Heart right ventricle (tissue), 16 donors: ENCODE data around the gene CFAP73. TPM values are rescaled to one million over a fixed set of nuclear protein-coding genes. Genes with fewer than 3 reads are reported as not detected.

Experiments used
- ATAC-seq, 8 donors: fragments of 200-7000 bp; cut with Tn5 transposase; one replicate each; pipeline ENCODE4 v1.9.1; 2020; ENCODE audit warnings: mild to moderate bottlenecking in 8 of 8, moderate library complexity in 8 of 8, moderate number of reproducible peaks in 1 of 8
- DNase-seq, 2 donors: peaks; one replicate each; pipeline ENCODE4 v3.0.0-alpha.2; 2020
- H3K27ac ChIP-seq, 10 donors: fragments of 200-600 bp; sonication (generic) in 2 of 10; one replicate each; pipeline versions ENCODE4 v1.5.0 to v1.8.0; 2020 to 2022; ENCODE audit warnings: mild to moderate bottlenecking in 3 of 10
- H3K27me3 ChIP-seq, 7 donors: fragments of 200-600 bp; one replicate each; pipeline ENCODE4 v1.8.0; 2021 to 2022; ENCODE audit warnings: mild to moderate bottlenecking in 2 of 7
- H3K36me3 ChIP-seq, 9 donors: fragments of 200-600 bp; sonication (generic) in 1 of 9; one replicate each; pipeline versions ENCODE4 v1.5.0 to v1.8.0; 2020 to 2022; ENCODE audit warnings: mild to moderate bottlenecking in 2 of 9
- H3K4me1 ChIP-seq, 9 donors: fragments of 200-600 bp; sonication (generic) in 1 of 9; one replicate each; pipeline versions ENCODE4 v1.5.0 to v1.8.0; 2020 to 2022; ENCODE audit warnings: mild to moderate bottlenecking in 4 of 9
- H3K4me3 ChIP-seq, 10 donors: fragments of 200-600 bp; sonication (generic) in 2 of 10; one replicate each; pipeline versions ENCODE4 v1.5.0 to v1.8.0; 2020 to 2022; ENCODE audit warnings: mild to moderate bottlenecking in 7 of 10, moderate library complexity in 2 of 10
- H3K9me3 ChIP-seq, 11 donors: fragments of 200-600 bp in 10 of 11; sonication (generic) in 2 of 11; one replicate each; pipeline versions ENCODE4 v1.5.0 to v1.8.0; 2013 to 2022; ENCODE audit warnings: mild to moderate bottlenecking in 2 of 11, control low read depth in 1 of 11, moderate library complexity in 1 of 11
- WGBS, 2 donors: extraction: QIAGEN DNeasy Blood & Tissue Kit; methylation state at CpG; one replicate each; pipeline ENCODE4 v1.1.7; 2013; ENCODE audit warnings: inconsistent platforms in 1 of 2; 5-methylcytosine and 5-hydroxymethylcytosine counted together
- intact Hi-C, 10 donors: fragments of 100-400 bp; cut with DNase I; formaldehyde crosslinking; loops; one replicate each; pipeline versions ENCODE4 v1.11.1 to v1.14.2; 2022
- polyA plus RNA-seq, 2 donors: library from polyadenylated mRNA; stranded (reverse); fragments of 200-250 nt; gene quantifications; one replicate each; pipeline ENCODE4 v1.2.3, GENCODE V29; 2013
- total RNA-seq, 10 donors: library from RNA; stranded (reverse); fragmentation: NEBNext Ultra II Directional in 3 of 10; extraction: Animal tissue kit (Norgen Biotek cat#: 25700) in 3 of 10; gene quantifications; one replicate each; pipeline versions ENCODE4 v1.2.1 to v1.2.4, GENCODE V29; 2021 to 2023
- TF ChIP-seq, protein P1 (sequence below), 9 donors: fragments of 200-600 bp; sonication (generic) in 2 of 9; IDR thresholded peaks; one replicate each; pipeline versions ENCODE4 v1.5.0 to v1.8.0; 2021 to 2022; ENCODE audit warnings: antibody characterized with exemption in 9 of 9, mild to moderate bottlenecking in 5 of 9, moderate library complexity in 1 of 9
- donor health status: Arrhythmogenic right ventricular cardiomyopathy.
- donor health status: ischemic (EF 13 %, LVEDD 7.1; RV severe dilation, severe dysfunction).
- donor health status: healthy with polysubstance abuse.
- donor health status: DM: no; HTN: yes; CAD: no.
- donor health status: DM: no; HTN: no; CAD: no.
- donor health status: ischemic (EF 25% LVEDD 6.9; RV normal size, moderate dysfunction).
- donor health status: ischemic (EF 25% LVEDD 5.7; RV mildly dilated, moderate dysfunction).
- donor health status: healthy.
- donor health status: DM: yes; HTN: yes; CAD: no.
- donor health status: Ischemic cardiomyopathy.
- donor health status: ischemic (EF 35%, LVEDD 5.7; RV mildly dilated, moderate dysfunction).
- donor health status: nonischemic (EF 11% LVEDD 7.7; RV severe dilation, severe dysfunction).
- donor health status: DM: yes; HTN: yes; CAD: no.
- donor health status: PGD.
- donor health status: ischemic (EF 29% LVEDD 5.4; RV normal size, mild dysfunction).
- donor health status: nonischemic (EF 23%, LVEDD 6.1; RV moderate dilation, normal function).

CFAP73 gene
- total and polyA plus RNA-seq, 12 donors, result 0.10 TPM; not detected in 11

DNA sequence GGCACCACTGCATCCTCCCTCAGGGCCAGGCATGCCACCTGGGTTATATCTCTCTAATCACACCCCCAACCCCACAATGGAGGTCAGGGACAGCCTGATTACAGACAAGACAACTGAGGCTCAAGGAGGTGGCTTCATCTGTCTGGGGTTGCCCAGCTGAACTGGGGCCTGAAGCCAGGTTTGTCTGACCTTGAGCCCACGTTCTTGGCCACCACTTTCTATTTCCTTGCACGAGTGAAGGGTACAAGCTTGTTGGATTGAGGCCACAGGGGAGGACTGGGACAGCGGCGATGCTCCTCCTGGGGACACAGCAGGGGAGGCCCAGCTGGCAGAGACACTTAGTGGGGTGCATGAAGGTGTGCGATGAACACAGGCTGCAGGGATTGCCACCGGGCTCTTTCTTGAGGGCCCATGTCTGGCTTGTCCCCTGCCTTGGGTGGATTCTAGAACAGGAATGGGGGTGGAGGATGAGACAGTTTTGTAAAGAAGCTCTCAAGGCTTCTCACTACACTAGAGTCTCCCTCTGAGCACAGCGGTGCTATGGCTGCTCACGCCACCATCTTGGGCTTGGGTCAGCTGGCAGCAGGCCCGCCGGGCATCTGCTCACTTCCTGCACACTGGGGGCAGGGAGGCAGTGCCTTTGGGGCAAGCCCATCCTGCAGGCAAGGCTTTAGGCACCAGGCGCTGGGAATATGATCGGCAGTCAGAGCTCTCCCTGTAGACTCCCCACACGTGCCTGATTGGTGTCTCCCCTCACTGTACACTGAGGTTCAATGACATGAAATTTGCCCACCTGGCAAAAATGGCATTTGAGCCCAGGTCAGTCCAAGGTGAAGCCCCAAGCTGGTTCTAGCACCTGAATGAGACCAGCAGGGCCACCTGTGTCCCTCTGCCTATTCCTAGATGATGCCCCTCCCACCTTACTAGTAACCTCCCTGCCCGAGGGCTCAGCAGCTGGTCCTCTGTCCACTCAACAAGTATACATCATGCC, 52.0 kb downstream of the CFAP73 start:
- WGBS, 2 donors, result 80 to 87% methylated on average over 14 of the region's 14 CpGs
- Histone ChIP-seq H3K27me3 (no peaks in the 10 kb centered on the region), H3K4me1 (peaks cover 0 to 48% (median 7%) of the 10 kb centered on the region in 9 donors), H3K4me3 (no peak overlapping the region), H3K27ac (no peak overlapping the region), H3K9me3 (no peaks in the 10 kb centered on the region), H3K36me3 (no peaks in the 10 kb centered on the region)
- intact Hi-C loops, result loop anchor here in 1 of 10 donors (5.0 kb wide), 1 partner anchor 226 kb away; no protein-coding TSS in a partner anchor
- ATAC-seq (no peak), DNase-seq (no peak)
- TF ChIP-seq, protein P1, sequence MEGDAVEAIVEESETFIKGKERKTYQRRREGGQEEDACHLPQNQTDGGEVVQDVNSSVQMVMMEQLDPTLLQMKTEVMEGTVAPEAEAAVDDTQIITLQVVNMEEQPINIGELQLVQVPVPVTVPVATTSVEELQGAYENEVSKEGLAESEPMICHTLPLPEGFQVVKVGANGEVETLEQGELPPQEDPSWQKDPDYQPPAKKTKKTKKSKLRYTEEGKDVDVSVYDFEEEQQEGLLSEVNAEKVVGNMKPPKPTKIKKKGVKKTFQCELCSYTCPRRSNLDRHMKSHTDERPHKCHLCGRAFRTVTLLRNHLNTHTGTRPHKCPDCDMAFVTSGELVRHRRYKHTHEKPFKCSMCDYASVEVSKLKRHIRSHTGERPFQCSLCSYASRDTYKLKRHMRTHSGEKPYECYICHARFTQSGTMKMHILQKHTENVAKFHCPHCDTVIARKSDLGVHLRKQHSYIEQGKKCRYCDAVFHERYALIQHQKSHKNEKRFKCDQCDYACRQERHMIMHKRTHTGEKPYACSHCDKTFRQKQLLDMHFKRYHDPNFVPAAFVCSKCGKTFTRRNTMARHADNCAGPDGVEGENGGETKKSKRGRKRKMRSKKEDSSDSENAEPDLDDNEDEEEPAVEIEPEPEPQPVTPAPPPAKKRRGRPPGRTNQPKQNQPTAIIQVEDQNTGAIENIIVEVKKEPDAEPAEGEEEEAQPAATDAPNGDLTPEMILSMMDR (IDR thresholded peaks at IDR 0.05), result no peak

DNA sequence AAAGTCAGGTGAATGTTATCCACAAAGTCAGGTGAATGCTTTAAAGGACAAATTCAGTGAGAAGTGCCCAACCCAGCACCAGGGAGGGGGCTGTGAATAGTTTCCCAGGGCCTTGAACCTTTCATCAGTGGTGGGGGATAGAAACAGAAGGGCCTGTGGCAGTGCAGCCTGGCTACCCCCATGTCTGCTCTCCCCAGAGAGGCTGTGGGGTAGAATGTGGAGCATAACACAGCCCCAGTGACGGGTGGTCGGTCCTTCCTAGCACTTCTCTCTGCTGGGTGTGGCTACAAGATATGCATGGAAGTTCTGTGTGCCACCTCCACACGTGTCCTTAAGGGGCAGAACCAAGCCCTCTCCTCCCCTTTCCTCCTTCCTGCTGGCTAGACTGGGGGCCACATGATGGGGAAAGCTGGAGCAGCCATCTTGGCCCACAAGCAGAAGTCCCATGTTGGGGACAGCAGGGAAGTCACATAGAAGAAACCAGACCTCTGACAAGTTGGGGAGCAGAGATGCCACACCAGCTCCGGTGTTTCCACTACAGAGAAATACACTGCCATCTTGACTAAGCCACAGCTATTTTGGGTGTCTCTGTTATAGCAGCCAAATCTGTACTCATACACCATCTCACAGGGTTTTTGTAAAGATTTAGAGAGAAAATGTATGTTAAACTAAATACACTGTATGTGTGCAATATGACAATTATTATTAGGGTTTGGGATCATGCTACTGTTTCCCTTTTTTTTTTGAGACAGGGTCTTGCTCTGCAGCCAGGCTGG, 53.0 kb downstream of the CFAP73 start:
- TF ChIP-seq, protein P1 (IDR thresholded peaks at IDR 0.05), result no peak

DNA sequence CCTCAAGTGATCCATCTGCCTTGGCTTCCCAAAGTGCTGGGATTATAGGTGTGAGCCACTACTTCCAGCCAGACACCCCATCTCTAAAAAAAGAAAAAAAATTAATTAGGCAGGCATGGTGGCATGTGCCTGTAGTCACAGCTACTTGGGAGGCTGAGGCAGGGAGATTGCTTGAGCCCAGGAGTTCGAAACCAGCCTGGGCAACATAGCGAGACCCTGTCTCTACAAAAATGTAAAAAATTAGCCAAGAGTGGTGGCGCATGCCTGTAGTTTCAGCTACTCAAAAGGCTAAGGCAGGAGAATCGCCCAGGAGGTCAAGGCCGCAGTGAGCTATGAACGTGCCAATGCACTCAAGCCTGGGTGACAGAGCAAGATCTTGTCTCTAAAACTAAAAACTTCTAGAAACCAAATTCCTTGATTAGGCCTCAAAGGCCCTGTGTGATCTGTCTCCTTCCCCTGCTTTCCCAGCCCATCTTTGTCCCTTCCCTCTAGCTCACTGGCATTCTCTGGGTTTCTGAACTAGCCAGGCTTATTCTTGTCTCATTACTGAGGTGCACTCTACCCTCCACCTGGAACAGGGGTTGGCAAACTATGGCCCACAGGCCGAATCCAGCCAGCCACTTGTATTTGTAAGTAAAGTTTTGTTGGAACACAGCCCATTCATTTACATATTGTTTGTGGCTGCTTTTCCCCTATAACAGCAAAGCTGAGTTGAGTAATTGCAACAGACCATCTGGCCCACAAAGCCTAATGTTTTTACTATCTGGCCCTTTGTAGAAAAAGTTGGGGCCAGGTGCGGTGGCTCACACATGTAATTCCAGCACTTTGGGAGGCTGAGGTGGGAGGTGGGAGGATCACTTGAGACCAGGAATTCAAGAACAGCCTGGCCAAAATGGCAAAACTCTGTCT, 54.6 kb downstream of the CFAP73 start:
- WGBS, 2 donors, result 91 to 95% methylated on average over 8 of the region's 8 CpGs
- peaks cover 0 to 68% (median 17%) of the 10 kb centered on the region in 9 donors for H3K4me1 ChIP-seq
- H3K27ac ChIP-seq, result peak overlapping the region in 3 of 10 donors; percentile 17 to 45 (median 43)
- no peaks in the 10 kb centered on the region for H3K9me3 ChIP-seq
- no peak for ATAC-seq
- H3K36me3 ChIP-seq, result no peaks in the 10 kb centered on the region
- no peak overlapping the region for H3K4me3 ChIP-seq
- TF ChIP-seq, protein P1 (IDR thresholded peaks at IDR 0.05), result no peak
- intact Hi-C loops, result loop anchor here in 1 of 10 donors (5.0 kb wide), 1 partner anchor 223 kb away; no protein-coding TSS in a partner anchor
- no peaks in the 10 kb centered on the region for H3K27me3 ChIP-seq
- no peak for DNase-seq

More for the DNA sequence above, 53.0 kb downstream of the CFAP73 start:
- H3K27me3 ChIP-seq, result no peaks in the 10 kb centered on the region
- H3K4me1 ChIP-seq, result peaks cover 0 to 52% (median 7%) of the 10 kb centered on the region in 9 donors
- ATAC-seq (no peak), DNase-seq (no peak)
- no peak overlapping the region for H3K27ac ChIP-seq
- intact Hi-C loops, result loop anchor here in 1 of 10 donors (5.0 kb wide), 1 partner anchor 225 kb away; no protein-coding TSS in a partner anchor
- no peaks in the 10 kb centered on the region for H3K36me3 ChIP-seq
- H3K4me3 ChIP-seq, result no peak overlapping the region
- 91 to 93% methylated on average over 4 of the region's 4 CpGs for WGBS, 2 donors
- H3K9me3 ChIP-seq, result no peaks in the 10 kb centered on the region
